IMR-90 (cell line): ENCODE results near the gene LAGE3. TPM values are rescaled to one million over a fixed set of nuclear protein-coding genes. Genes with fewer than 3 reads are reported as not detected.

ENCODE experiments used
- ATAC-seq: fragments of 200-7000 bp; cut with Tn5 transposase; 2 replicates; pipeline ENCODE4 v1.9.1; 2020; ENCODE audit warnings: low read depth, mild to moderate bottlenecking, moderate library complexity
- BruUV-seq: library from RNA; stranded (reverse); fragments of 400-500 nt; replicated peaks from 2 replicates; lab custom pipeline; 2021; lab: Mats Ljungman, UMichigan
- CTCF ChIA-PET: fragments of 300-600 bp; formaldehyde crosslinking; extraction: SDS; loops from one replicate; lab custom pipeline; 2021; ENCODE audit warnings: antibody characterized with exemption; lab: Yijun Ruan, JAX
- POLR2A ChIA-PET: fragments of 300-600 bp; sonication (Branson Sonifier 250); formaldehyde crosslinking; loops from one replicate; lab custom pipeline; 2022; ENCODE audit warnings: antibody characterized with exemption; ENCODE audit not compliant: unreplicated experiment; lab: Charles Lee
- DNase-seq: peaks from one replicate; pipeline ENCODE4 v3.0.0; 2013
- H2AFZ ChIP-seq: replicated peaks from 2 replicates; pipeline ENCODE3; 2013; ENCODE audit warnings: low read length, mild to moderate bottlenecking; ENCODE audit not compliant: poor library complexity
- H2AK5ac ChIP-seq: 2 replicates; pipeline ENCODE4 v1.6.1; 2013; ENCODE audit warnings: low read depth, low read length, inconsistent platforms
- H2AK9ac ChIP-seq: replicated peaks from 2 replicates; pipeline ENCODE3; 2013; ENCODE audit warnings: mild to moderate bottlenecking, low read depth, low read length, moderate library complexity; ENCODE audit not compliant: poor library complexity
- H2BK120ac ChIP-seq: 2 replicates; pipeline ENCODE4 v1.6.1; 2013; ENCODE audit warnings: low read depth, low read length, inconsistent platforms
- H2BK15ac ChIP-seq: 3 replicates; pipeline ENCODE4 v1.6.1; 2013; ENCODE audit warnings: low read depth, low read length, inconsistent platforms
- H2BK20ac ChIP-seq: 2 replicates; pipeline ENCODE4 v1.6.1; 2013; ENCODE audit warnings: low read depth, mild to moderate bottlenecking, inconsistent platforms, low read length, moderate library complexity
- H2BK5ac ChIP-seq: 2 replicates; pipeline ENCODE4 v1.6.1; 2013; ENCODE audit warnings: mild to moderate bottlenecking, low read depth, low read length, inconsistent platforms; ENCODE audit not compliant: poor library complexity, severe bottlenecking
- H3K14ac ChIP-seq: replicated peaks from 2 replicates; pipeline ENCODE4 v1.6.1; 2013; ENCODE audit warnings: low read depth, low read length, inconsistent platforms
- H3K18ac ChIP-seq: 2 replicates; pipeline ENCODE4 v1.6.1; 2013; ENCODE audit warnings: low read depth, low read length, control low read depth
- H3K23ac ChIP-seq: 2 replicates; pipeline ENCODE4 v1.6.1; 2013; ENCODE audit warnings: low read depth, low read length, inconsistent platforms
- H3K27ac ChIP-seq: 2 replicates; pipeline ENCODE4 v1.5.1; 2013; ENCODE audit warnings: mild to moderate bottlenecking, control low read depth, low read length; ENCODE audit not compliant: insufficient read depth
- H3K27me3 ChIP-seq: 2 replicates; pipeline ENCODE4 v1.6.1; 2013; ENCODE audit warnings: low read length; ENCODE audit not compliant: control insufficient read depth, insufficient read depth
- H3K36me3 ChIP-seq: 2 replicates; pipeline ENCODE4 v1.6.1; 2013; ENCODE audit warnings: low read length, mixed read lengths; ENCODE audit not compliant: control insufficient read depth, insufficient read depth
- H3K4ac ChIP-seq: 2 replicates; pipeline ENCODE4 v1.6.1; 2013; ENCODE audit warnings: low read depth, low read length, inconsistent platforms
- H3K4me1 ChIP-seq: 2 replicates; pipeline ENCODE4 v1.6.1; 2013; ENCODE audit warnings: low read length, mixed read lengths; ENCODE audit not compliant: control insufficient read depth, insufficient read depth
- H3K4me2 ChIP-seq: 2 replicates; pipeline ENCODE4 v1.6.1; 2013; ENCODE audit warnings: low read depth, mild to moderate bottlenecking, control low read depth, low read length, moderate library complexity
- H3K4me3 ChIP-seq: 2 replicates; pipeline ENCODE4 v1.5.1; 2013; ENCODE audit warnings: low read depth, mild to moderate bottlenecking, control low read depth, low read length, moderate library complexity; ENCODE audit not compliant: insufficient read depth
- H3K56ac ChIP-seq: 2 replicates; pipeline ENCODE4 v1.6.1; 2013; ENCODE audit warnings: low read length, inconsistent platforms; ENCODE audit not compliant: insufficient read depth; ENCODE audit errors: extremely low read depth
- H3K79me1 ChIP-seq, 2 experiments: 2 replicates each; pipeline ENCODE4 v1.6.1; 2013; ENCODE audit warnings: low read length in 2 of 2, inconsistent platforms in 1 of 2, low read depth in 1 of 2
- H3K9ac ChIP-seq: 2 replicates; pipeline ENCODE4 v1.6.1; 2013; ENCODE audit warnings: low read depth, low read length, control low read depth
- H3K9me1 ChIP-seq: 2 replicates; pipeline ENCODE4 v1.6.1; 2013; ENCODE audit warnings: low read length, inconsistent platforms; ENCODE audit not compliant: insufficient read depth
- H3K9me3 ChIP-seq: 2 replicates; pipeline ENCODE4 v1.6.1; 2013; ENCODE audit warnings: low read length; ENCODE audit not compliant: control insufficient read depth, insufficient read depth
- H4K20me1 ChIP-seq: 2 replicates; pipeline ENCODE4 v1.6.1; 2013; ENCODE audit warnings: low read length, inconsistent platforms; ENCODE audit not compliant: insufficient read depth
- H4K5ac ChIP-seq: 2 replicates; pipeline ENCODE4 v1.6.1; 2013; ENCODE audit warnings: mild to moderate bottlenecking, low read depth, low read length, control low read depth
- H4K8ac ChIP-seq, 2 experiments: 2 replicates each; pipeline ENCODE4 v1.6.1; 2013; ENCODE audit warnings: low read depth in 2 of 2, low read length in 2 of 2, control low read depth in 1 of 2, inconsistent platforms in 1 of 2
- H4K91ac ChIP-seq: 2 replicates; pipeline ENCODE4 v1.6.1; 2013; ENCODE audit warnings: low read depth, low read length, inconsistent platforms; ENCODE audit not compliant: insufficient read depth
- BHLHE40 ChIP-seq: fragments of 150-350 bp; IDR thresholded peaks from 2 replicates; pipeline ENCODE4 v1.6.1; 2016; ENCODE audit warnings: mild to moderate bottlenecking, low read depth, low read length
- CEBPB ChIP-seq: IDR thresholded peaks from 2 replicates; pipeline ENCODE4 v1.6.1; 2012; ENCODE audit warnings: low read depth, low read length, improper control_type of control experiment
- CHD1 ChIP-seq: IDR thresholded peaks from 2 replicates; pipeline ENCODE4 v1.6.1; 2012; ENCODE audit warnings: low read depth, low read length, improper control_type of control experiment
- CTCF ChIP-seq: conservative IDR thresholded peaks from 2 replicates; pipeline ENCODE4 v1.5.1; 2012; ENCODE audit warnings: mild to moderate bottlenecking, low read depth, low read length, improper control_type of control experiment
- ELK1 ChIP-seq: fragments of 150-350 bp; IDR thresholded peaks from 2 replicates; pipeline ENCODE4 v1.6.1; 2016; ENCODE audit warnings: low read depth, mild to moderate bottlenecking, low read length, moderate library complexity, borderline replicate concordance
- FOS ChIP-seq: fragments of 150-350 bp; IDR thresholded peaks from 2 replicates; pipeline ENCODE4 v1.6.1; 2016; ENCODE audit warnings: low read depth, low read length
- MAFK ChIP-seq: IDR thresholded peaks from 2 replicates; pipeline ENCODE4 v1.6.1; 2012; ENCODE audit warnings: low read depth, low read length, improper control_type of control experiment
- MAZ ChIP-seq: IDR thresholded peaks from 2 replicates; pipeline ENCODE4 v1.6.1; 2012; ENCODE audit warnings: low read depth, mild to moderate bottlenecking, low read length, improper control_type of control experiment, moderate library complexity, borderline replicate concordance
- MXI1 ChIP-seq: IDR thresholded peaks from 2 replicates; pipeline ENCODE4 v1.6.1; 2012; ENCODE audit warnings: low read depth, mild to moderate bottlenecking, low read length, moderate library complexity, borderline replicate concordance
- NFE2L2 ChIP-seq: fragments of 150-350 bp; IDR thresholded peaks from 2 replicates; pipeline ENCODE4 v1.6.1; 2016; ENCODE audit warnings: low read depth, mild to moderate bottlenecking, low read length
- POLR2A ChIP-seq: IDR thresholded peaks from 2 replicates; pipeline ENCODE4 v1.6.1; 2012; ENCODE audit warnings: mild to moderate bottlenecking, low read depth, low read length
- RAD21 ChIP-seq: IDR thresholded peaks from 2 replicates; pipeline ENCODE4 v1.6.1; 2012; ENCODE audit warnings: low read length, improper control_type of control experiment
- RCOR1 ChIP-seq: IDR thresholded peaks from 2 replicates; pipeline ENCODE4 v1.6.1; 2012; ENCODE audit warnings: mild to moderate bottlenecking, low read length, improper control_type of control experiment; ENCODE audit not compliant: insufficient replicate concordance
- RFX5 ChIP-seq: IDR thresholded peaks from 2 replicates; pipeline ENCODE4 v1.8.0; 2012; ENCODE audit warnings: low read depth, mild to moderate bottlenecking, low read length, moderate library complexity
- SMC3 ChIP-seq: fragments of 150-350 bp; IDR thresholded peaks from 2 replicates; pipeline ENCODE4 v1.6.1; 2016; ENCODE audit warnings: low read depth, mild to moderate bottlenecking, antibody characterized with exemption, low read length, moderate library complexity
- USF2 ChIP-seq: fragments of 150-350 bp; IDR thresholded peaks from 2 replicates; pipeline ENCODE4 v1.6.1; 2017; ENCODE audit warnings: mild to moderate bottlenecking, antibody characterized with exemption, low read length, low read depth
- WGBS, 2 experiments: methylation state at CpG; one replicate each; pipeline versions ENCODE4 v1.1.5 to v1.1.7; 2013; ENCODE audit warnings: missing lambda C conversion rate in 2 of 2; ENCODE audit not compliant: insufficient read length in 1 of 2; ENCODE audit errors: extremely low coverage in 2 of 2; 5-methylcytosine and 5-hydroxymethylcytosine counted together
- dilution Hi-C: fragments of 300-500 bp; cut with HindIII; formaldehyde crosslinking; loops from one replicate; pipeline ENCODE4 v1.14.3; 2018; ENCODE audit warnings: low sequenced_read_pairs; ENCODE audit not compliant: unreplicated experiment
- in situ Hi-C: fragments of 300-500 bp; cut with MboI; formaldehyde crosslinking; loops from 3 replicates; pipeline ENCODE4 v1.14.3; 2019; ENCODE audit warnings: low sequenced_read_pairs, inconsistent platforms, mixed read lengths
- intact Hi-C: fragments of 100-400 bp; cut with micrococcal nuclease; formaldehyde crosslinking; loops from 2 replicates; pipeline ENCODE4 v1.10.0; 2022
- polyA plus RNA-seq, 3 experiments: library from polyadenylated mRNA; depleted of rRNA; stranded (reverse); fragments of >200 nt; gene quantifications; 2 replicates each; pipeline ENCODE4 v1.2.3, GENCODE V29; 2012; ENCODE audit warnings: low replicate concordance in 1 of 3
- total RNA-seq: library from RNA; depleted of rRNA; stranded (reverse); fragments of >200 nt; gene quantifications from 2 replicates; pipeline ENCODE4 v1.2.3, GENCODE V29; 2012

The LAGE3 gene
- total and polyA plus RNA-seq, 2 of the 4 experiments (the other 2 are of a cell fraction): 3.6 to 14.8 TPM

- Histone ChIP-seq H3K23ac (no peak overlapping the region), H3K27ac (no peak overlapping the region), H2AK9ac (no peak overlapping the region), H3K4me1 (peaks cover 4% of the 10 kb centered on the region; the same call in 1 of the 2 replicates), H2BK120ac (no peak overlapping the region), H3K14ac (no peak overlapping the region), H2BK20ac (no peak overlapping the region), H2AFZ (no peak overlapping the region), H4K91ac (no peak overlapping the region), H2BK15ac (no peak overlapping the region), H3K4me2 (no peak overlapping the region), H3K9me3 (no peaks in the 10 kb centered on the region; the same call in 1 of the 2 replicates), H3K4me3 (no peak overlapping the region), H4K5ac (no peak overlapping the region), H2BK5ac (no peak overlapping the region), H3K56ac (no peak overlapping the region), H2AK5ac (no peak overlapping the region), H3K9ac (no peak overlapping the region), H3K79me1 (peaks cover 0 to 16% of the 10 kb centered on the region in 2 experiments; a peak in 3 of 4 replicates), H3K9me1 (no peaks in the 10 kb centered on the region), H3K18ac (no peak overlapping the region), H3K36me3 (peaks cover 59% of the 10 kb centered on the region), H4K20me1 (peaks cover 39% of the 10 kb centered on the region), H3K4ac (no peak overlapping the region), H4K8ac (no peak overlapping the region), H3K27me3 (no peaks in the 10 kb centered on the region)
- ATAC-seq (no peak), DNase-seq (no peak)
- CTCF ChIA-PET: no interaction called here
- intact Hi-C loops: no loop called here
- in situ Hi-C loops: no loop called here
- WGBS, 2 experiments: no CpG with 5 or more reads among the region's 8 CpGs
- TF ChIP-seq RAD21 (no peak), SMC3 (no peak), RFX5 (no peak), CTCF (no peak), ELK1 (no peak), POLR2A (no peak), FOS (no peak), NFE2L2 (no peak), CHD1 (no peak), CEBPB (no peak), MXI1 (no peak), MAZ (no peak), RCOR1 (no peak), BHLHE40 (no peak), MAFK (no peak), USF2 (no peak)
- no TSS peak for BruUV-seq
- dilution Hi-C loops: no loop called here
- POLR2A ChIA-PET: no interaction called here
Measured at GRCh38 chrX:154462396-154462795, 16.7 kb downstream of the LAGE3 start.
